IMR-90 (cell line): Measurements from ENCODE around the gene CLUH. TPM values are rescaled to one million over a fixed set of nuclear protein-coding genes. Genes with fewer than 3 reads are reported as not detected.

Experiments
- ATAC-seq: fragments of 200-7000 bp; cut with Tn5 transposase; 2 replicates; pipeline ENCODE4 v1.9.1; 2020; ENCODE audit warnings: low read depth, mild to moderate bottlenecking, moderate library complexity
- BruUV-seq: library from RNA; stranded (reverse); fragments of 400-500 nt; replicated peaks from 2 replicates; lab custom pipeline; 2021; lab: Mats Ljungman, UMichigan
- CTCF ChIA-PET: fragments of 300-600 bp; formaldehyde crosslinking; extraction: SDS; loops from one replicate; lab custom pipeline; 2021; ENCODE audit warnings: antibody characterized with exemption; lab: Yijun Ruan, JAX
- POLR2A ChIA-PET: fragments of 300-600 bp; sonication (Branson Sonifier 250); formaldehyde crosslinking; loops from one replicate; lab custom pipeline; 2022; ENCODE audit warnings: antibody characterized with exemption; ENCODE audit not compliant: unreplicated experiment; lab: Charles Lee
- DNase-seq: peaks from one replicate; pipeline ENCODE4 v3.0.0; 2013
- H2AFZ ChIP-seq: replicated peaks from 2 replicates; pipeline ENCODE3; 2013; ENCODE audit warnings: low read length, mild to moderate bottlenecking; ENCODE audit not compliant: poor library complexity
- H2AK5ac ChIP-seq: 2 replicates; pipeline ENCODE4 v1.6.1; 2013; ENCODE audit warnings: low read depth, low read length, inconsistent platforms
- H2AK9ac ChIP-seq: replicated peaks from 2 replicates; pipeline ENCODE3; 2013; ENCODE audit warnings: mild to moderate bottlenecking, low read depth, low read length, moderate library complexity; ENCODE audit not compliant: poor library complexity
- H2BK120ac ChIP-seq: 2 replicates; pipeline ENCODE4 v1.6.1; 2013; ENCODE audit warnings: low read depth, low read length, inconsistent platforms
- H2BK15ac ChIP-seq: 3 replicates; pipeline ENCODE4 v1.6.1; 2013; ENCODE audit warnings: low read depth, low read length, inconsistent platforms
- H2BK20ac ChIP-seq: 2 replicates; pipeline ENCODE4 v1.6.1; 2013; ENCODE audit warnings: low read depth, mild to moderate bottlenecking, inconsistent platforms, low read length, moderate library complexity
- H2BK5ac ChIP-seq: 2 replicates; pipeline ENCODE4 v1.6.1; 2013; ENCODE audit warnings: mild to moderate bottlenecking, low read depth, low read length, inconsistent platforms; ENCODE audit not compliant: poor library complexity, severe bottlenecking
- H3K14ac ChIP-seq: replicated peaks from 2 replicates; pipeline ENCODE4 v1.6.1; 2013; ENCODE audit warnings: low read depth, low read length, inconsistent platforms
- H3K18ac ChIP-seq: 2 replicates; pipeline ENCODE4 v1.6.1; 2013; ENCODE audit warnings: low read depth, low read length, control low read depth
- H3K23ac ChIP-seq: 2 replicates; pipeline ENCODE4 v1.6.1; 2013; ENCODE audit warnings: low read depth, low read length, inconsistent platforms
- H3K27ac ChIP-seq: 2 replicates; pipeline ENCODE4 v1.5.1; 2013; ENCODE audit warnings: mild to moderate bottlenecking, control low read depth, low read length; ENCODE audit not compliant: insufficient read depth
- H3K27me3 ChIP-seq: 2 replicates; pipeline ENCODE4 v1.6.1; 2013; ENCODE audit warnings: low read length; ENCODE audit not compliant: control insufficient read depth, insufficient read depth
- H3K36me3 ChIP-seq: 2 replicates; pipeline ENCODE4 v1.6.1; 2013; ENCODE audit warnings: low read length, mixed read lengths; ENCODE audit not compliant: control insufficient read depth, insufficient read depth
- H3K4ac ChIP-seq: 2 replicates; pipeline ENCODE4 v1.6.1; 2013; ENCODE audit warnings: low read depth, low read length, inconsistent platforms
- H3K4me1 ChIP-seq: 2 replicates; pipeline ENCODE4 v1.6.1; 2013; ENCODE audit warnings: low read length, mixed read lengths; ENCODE audit not compliant: control insufficient read depth, insufficient read depth
- H3K4me2 ChIP-seq: 2 replicates; pipeline ENCODE4 v1.6.1; 2013; ENCODE audit warnings: low read depth, mild to moderate bottlenecking, control low read depth, low read length, moderate library complexity
- H3K4me3 ChIP-seq: 2 replicates; pipeline ENCODE4 v1.5.1; 2013; ENCODE audit warnings: low read depth, mild to moderate bottlenecking, control low read depth, low read length, moderate library complexity; ENCODE audit not compliant: insufficient read depth
- H3K56ac ChIP-seq: 2 replicates; pipeline ENCODE4 v1.6.1; 2013; ENCODE audit warnings: low read length, inconsistent platforms; ENCODE audit not compliant: insufficient read depth; ENCODE audit errors: extremely low read depth
- H3K79me1 ChIP-seq, 2 experiments: 2 replicates each; pipeline ENCODE4 v1.6.1; 2013; ENCODE audit warnings: low read length in 2 of 2, inconsistent platforms in 1 of 2, low read depth in 1 of 2
- H3K9ac ChIP-seq: 2 replicates; pipeline ENCODE4 v1.6.1; 2013; ENCODE audit warnings: low read depth, low read length, control low read depth
- H3K9me1 ChIP-seq: 2 replicates; pipeline ENCODE4 v1.6.1; 2013; ENCODE audit warnings: low read length, inconsistent platforms; ENCODE audit not compliant: insufficient read depth
- H3K9me3 ChIP-seq: 2 replicates; pipeline ENCODE4 v1.6.1; 2013; ENCODE audit warnings: low read length; ENCODE audit not compliant: control insufficient read depth, insufficient read depth
- H4K20me1 ChIP-seq: 2 replicates; pipeline ENCODE4 v1.6.1; 2013; ENCODE audit warnings: low read length, inconsistent platforms; ENCODE audit not compliant: insufficient read depth
- H4K5ac ChIP-seq: 2 replicates; pipeline ENCODE4 v1.6.1; 2013; ENCODE audit warnings: mild to moderate bottlenecking, low read depth, low read length, control low read depth
- H4K8ac ChIP-seq, 2 experiments: 2 replicates each; pipeline ENCODE4 v1.6.1; 2013; ENCODE audit warnings: low read depth in 2 of 2, low read length in 2 of 2, control low read depth in 1 of 2, inconsistent platforms in 1 of 2
- H4K91ac ChIP-seq: 2 replicates; pipeline ENCODE4 v1.6.1; 2013; ENCODE audit warnings: low read depth, low read length, inconsistent platforms; ENCODE audit not compliant: insufficient read depth
- CEBPB ChIP-seq: IDR thresholded peaks from 2 replicates; pipeline ENCODE4 v1.6.1; 2012; ENCODE audit warnings: low read depth, low read length, improper control_type of control experiment
- POLR2A ChIP-seq: IDR thresholded peaks from 2 replicates; pipeline ENCODE4 v1.6.1; 2012; ENCODE audit warnings: mild to moderate bottlenecking, low read depth, low read length
- SMC3 ChIP-seq: fragments of 150-350 bp; IDR thresholded peaks from 2 replicates; pipeline ENCODE4 v1.6.1; 2016; ENCODE audit warnings: low read depth, mild to moderate bottlenecking, antibody characterized with exemption, low read length, moderate library complexity
- WGBS, 2 experiments: methylation state at CpG; one replicate each; pipeline versions ENCODE4 v1.1.5 to v1.1.7; 2013; ENCODE audit warnings: missing lambda C conversion rate in 2 of 2; ENCODE audit not compliant: insufficient read length in 1 of 2; ENCODE audit errors: extremely low coverage in 2 of 2; 5-methylcytosine and 5-hydroxymethylcytosine counted together
- dilution Hi-C: fragments of 300-500 bp; cut with HindIII; formaldehyde crosslinking; loops from one replicate; pipeline ENCODE4 v1.14.3; 2018; ENCODE audit warnings: low sequenced_read_pairs; ENCODE audit not compliant: unreplicated experiment
- in situ Hi-C: fragments of 300-500 bp; cut with MboI; formaldehyde crosslinking; loops from 3 replicates; pipeline ENCODE4 v1.14.3; 2019; ENCODE audit warnings: low sequenced_read_pairs, inconsistent platforms, mixed read lengths
- intact Hi-C: fragments of 100-400 bp; cut with micrococcal nuclease; formaldehyde crosslinking; loops from 2 replicates; pipeline ENCODE4 v1.10.0; 2022
- polyA plus RNA-seq, 3 experiments: library from polyadenylated mRNA; depleted of rRNA; stranded (reverse); fragments of >200 nt; gene quantifications; 2 replicates each; pipeline ENCODE4 v1.2.3, GENCODE V29; 2012; ENCODE audit warnings: low replicate concordance in 1 of 3
- total RNA-seq: library from RNA; depleted of rRNA; stranded (reverse); fragments of >200 nt; gene quantifications from 2 replicates; pipeline ENCODE4 v1.2.3, GENCODE V29; 2012
- TF ChIP-seq, protein P1 (sequence below): conservative IDR thresholded peaks from 2 replicates; pipeline ENCODE4 v1.5.1; 2012; ENCODE audit warnings: mild to moderate bottlenecking, low read depth, low read length, improper control_type of control experiment

Gene CLUH
- total and polyA plus RNA-seq, 2 of the 4 experiments (the other 2 are of a cell fraction): 12.9 to 42.0 TPM

DNA sequence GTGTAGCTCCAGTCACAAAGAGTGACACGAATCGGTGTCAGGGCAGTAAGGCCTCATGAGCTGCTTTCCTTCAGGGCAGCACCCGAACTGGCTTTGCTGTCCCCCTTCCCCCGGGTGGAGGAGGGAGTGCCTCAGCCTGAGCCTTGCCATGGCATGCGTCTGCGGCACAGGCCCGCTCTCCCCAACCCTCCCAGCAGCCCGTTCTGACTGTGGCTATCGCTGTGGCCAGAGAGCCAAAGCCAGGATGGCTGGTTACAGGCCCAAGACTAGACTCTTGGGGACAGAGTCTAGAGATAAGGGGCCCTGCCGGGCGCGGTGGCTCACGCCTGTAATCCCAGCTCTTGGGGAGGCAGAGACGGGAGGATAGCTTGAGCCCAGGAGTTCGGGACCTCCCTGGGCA, 25.9 kb downstream of the CLUH start (continued):
- TF ChIP-seq CEBPB: no peak
- TF ChIP-seq SMC3: no peak

DNA sequence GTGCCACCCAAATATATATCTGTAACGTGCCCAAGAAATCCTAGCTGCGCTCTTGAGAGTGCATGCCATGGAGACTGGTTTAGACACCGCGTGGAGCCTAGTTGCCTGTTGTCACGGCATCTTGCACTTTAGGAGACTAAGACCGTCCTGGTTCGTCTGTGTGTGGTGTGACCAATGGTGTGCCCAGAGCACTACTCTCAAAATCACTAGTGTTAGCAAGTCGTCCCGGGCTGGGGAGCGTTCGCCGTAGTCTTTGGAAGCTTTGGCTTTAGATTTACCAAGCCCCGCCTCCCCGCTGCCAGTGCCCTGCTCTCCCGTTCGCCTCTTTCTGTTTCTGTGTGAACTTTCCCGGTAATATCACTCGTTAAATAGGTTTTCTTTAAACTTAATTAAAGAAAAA, 27.0 kb downstream of the CLUH start:
- ChIA-PET CTCF (interaction anchor here (0.5 to 0.6 kb wide), 2 partner anchors 73 to 1251 kb away, joined by 3 to 5 read pairs; no protein-coding TSS in a partner anchor), POLR2A (interaction anchor here (0.7 kb wide), 1 partner anchor 169 kb away, joined by 6 read pairs; no protein-coding TSS in a partner anchor)
- Histone ChIP-seq H3K27me3 (no peaks in the 10 kb centered on the region), H3K14ac (no peak overlapping the region), H4K91ac (no peak overlapping the region), H3K9me1 (peaks cover 18% of the 10 kb centered on the region), H3K4ac (no peak overlapping the region), H3K18ac (no peak overlapping the region), H2AK5ac (no peak overlapping the region), H3K4me3 (no peak overlapping the region), H2BK5ac (no peak overlapping the region), H2BK120ac (no peak overlapping the region), H3K9ac (no peak overlapping the region), H3K4me2 (no peak overlapping the region), H3K27ac (no peak overlapping the region), H3K56ac (no peak overlapping the region), H4K8ac (no peak overlapping the region), H4K5ac (no peak overlapping the region), H3K23ac (no peak overlapping the region), H2AK9ac (no peak overlapping the region), H3K4me1 (peaks cover 8% of the 10 kb centered on the region), H4K20me1 (peaks cover 62% of the 10 kb centered on the region), H3K36me3 (peaks cover 25% of the 10 kb centered on the region), H2BK15ac (no peak overlapping the region), H3K9me3 (no peaks in the 10 kb centered on the region), H3K79me1 (peaks cover 13 to 72% of the 10 kb centered on the region in 2 experiments; a peak in 3 of 4 replicates), H2BK20ac (no peak overlapping the region), H2AFZ (no peak overlapping the region)
- no TSS peak for BruUV-seq
- whole genome bisulfite sequencing, 2 experiments: 92% methylated on average over 5 of the region's 18 CpGs; no CpG with 5 or more reads in 1 of the 2 experiments
- in situ Hi-C loops (no loop called here), dilution Hi-C loops (no loop called here), intact Hi-C loops (loop anchor here (5.0 kb wide), 1 partner anchor 262 kb away; no protein-coding TSS in a partner anchor)
- DNase-seq (no peak), ATAC-seq (no peak)
- TF ChIP-seq, protein P1, sequence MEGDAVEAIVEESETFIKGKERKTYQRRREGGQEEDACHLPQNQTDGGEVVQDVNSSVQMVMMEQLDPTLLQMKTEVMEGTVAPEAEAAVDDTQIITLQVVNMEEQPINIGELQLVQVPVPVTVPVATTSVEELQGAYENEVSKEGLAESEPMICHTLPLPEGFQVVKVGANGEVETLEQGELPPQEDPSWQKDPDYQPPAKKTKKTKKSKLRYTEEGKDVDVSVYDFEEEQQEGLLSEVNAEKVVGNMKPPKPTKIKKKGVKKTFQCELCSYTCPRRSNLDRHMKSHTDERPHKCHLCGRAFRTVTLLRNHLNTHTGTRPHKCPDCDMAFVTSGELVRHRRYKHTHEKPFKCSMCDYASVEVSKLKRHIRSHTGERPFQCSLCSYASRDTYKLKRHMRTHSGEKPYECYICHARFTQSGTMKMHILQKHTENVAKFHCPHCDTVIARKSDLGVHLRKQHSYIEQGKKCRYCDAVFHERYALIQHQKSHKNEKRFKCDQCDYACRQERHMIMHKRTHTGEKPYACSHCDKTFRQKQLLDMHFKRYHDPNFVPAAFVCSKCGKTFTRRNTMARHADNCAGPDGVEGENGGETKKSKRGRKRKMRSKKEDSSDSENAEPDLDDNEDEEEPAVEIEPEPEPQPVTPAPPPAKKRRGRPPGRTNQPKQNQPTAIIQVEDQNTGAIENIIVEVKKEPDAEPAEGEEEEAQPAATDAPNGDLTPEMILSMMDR: no peak
- TF ChIP-seq POLR2A: no peak
